Skin epidermis (tissue), 12 donors: Measurements from ENCODE around the gene KLHDC7B.

Source experiments
- H3K27ac ChIP-seq, 21 experiments: fragments of 200-600 bp; sonication (generic) in 11 of 21; one replicate each; pipeline ENCODE4 v1.5.0; 2020; ENCODE audit warnings: mild to moderate bottlenecking in 3 of 21, inconsistent platforms in 2 of 21, moderate library complexity in 2 of 21
- H3K4me3 ChIP-seq, 7 experiments: fragments of 200-600 bp; sonication (generic) in 2 of 7; one replicate each; pipeline ENCODE4 v1.5.0; 2020; ENCODE audit warnings: inconsistent platforms in 2 of 7, mild to moderate bottlenecking in 2 of 7, moderate library complexity in 1 of 7

KLHDC7B gene

GRCh38 chr22:50581031-50581949 lies 35.6 kb downstream of the KLHDC7B start:
- H3K4me3 ChIP-seq: peak overlapping the region; percentile 64 to 93 (median 76)
- peak overlapping the region in 20 of 21 experiments; percentile 89 to 99 (median 98) for H3K27ac ChIP-seq

GRCh38 chr22:50581950-50582492 lies 36.3 kb downstream of the KLHDC7B start:
- H3K27ac ChIP-seq: peak overlapping the region; percentile 86 to 99 (median 98)

GRCh38 chr22:50582493-50583293 lies 37.0 kb downstream of the KLHDC7B start, which contains the start of gene CHKB:
Gene CHKB (minus strand): TSS chr22:50582849. CDS start chr22:50582781, 68 bp downstream.
- H3K4me3 ChIP-seq: peak within 1 kb of the TSS; percentile 64 to 93 (median 76)

More at GRCh38 chr22:50581950-50582492, 36.3 kb downstream of the KLHDC7B start:
- peak overlapping the region; percentile 64 to 93 (median 76) for H3K4me3 ChIP-seq

GRCh38 chr22:50583294-50583861 lies 37.7 kb downstream of the KLHDC7B start:
- Histone ChIP-seq H3K4me3 (peak overlapping the region; percentile 64 to 93 (median 76)), H3K27ac (peak overlapping the region; percentile 42 to 99 (median 98))

More at GRCh38 chr22:50582493-50583293, 37.0 kb downstream of the KLHDC7B start, which contains the start of gene CHKB:
- H3K27ac ChIP-seq: peak within 1 kb of the TSS; percentile 86 to 99 (median 98)

DNA sequence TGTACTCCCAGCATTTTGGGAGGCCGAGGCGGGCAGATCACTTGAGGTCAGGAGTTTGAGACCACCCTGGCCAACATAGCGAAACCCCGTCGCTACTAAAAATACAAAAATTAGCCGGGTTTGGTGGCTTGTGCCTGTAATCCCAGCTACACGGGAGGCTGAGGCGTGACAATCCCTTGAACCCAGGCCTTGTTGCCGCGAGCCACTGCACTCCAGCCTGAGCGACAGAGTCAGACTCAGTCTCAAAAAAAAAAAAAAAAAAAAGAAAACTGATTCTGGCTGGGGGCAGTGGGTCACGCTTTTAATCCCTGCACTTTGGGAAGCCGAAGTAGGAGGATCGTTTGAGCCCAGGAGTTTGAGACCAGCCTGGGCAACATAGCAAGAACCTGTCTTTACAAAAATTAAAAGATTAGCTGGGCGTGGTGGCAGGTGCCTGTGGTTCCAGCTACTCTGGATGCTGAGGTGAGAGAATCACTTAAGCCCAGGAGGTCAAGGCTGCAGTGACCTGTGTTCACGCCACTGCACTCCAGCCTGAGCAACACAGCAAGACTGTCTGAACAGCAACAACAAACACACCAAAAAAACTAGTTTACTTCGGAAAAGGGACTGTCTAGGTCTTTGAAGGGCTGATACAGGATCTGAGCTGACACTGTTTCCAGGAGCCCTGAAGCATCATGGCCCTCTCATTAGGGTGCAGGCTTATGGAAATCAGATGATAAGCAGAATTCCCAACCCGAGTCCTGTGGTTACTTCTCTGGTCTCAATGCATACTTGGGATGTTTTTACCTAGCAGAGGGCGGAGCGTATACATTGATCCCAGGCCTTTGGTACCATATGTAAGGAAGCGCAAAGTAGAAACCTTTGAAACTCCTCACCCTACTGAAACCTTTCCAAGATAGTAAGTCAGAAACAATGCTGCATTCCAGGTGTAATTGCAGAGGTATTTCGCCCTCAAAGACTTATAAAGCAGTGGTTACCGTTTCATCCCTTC lies 38.7 kb downstream of the KLHDC7B start:
- Histone ChIP-seq H3K4me3 (no peak overlapping the region), H3K27ac (no peak overlapping the region)

- no peak overlapping the region for H3K4me3 ChIP-seq
- no peak overlapping the region for H3K27ac ChIP-seq
These were observed 39.5 kb downstream of the KLHDC7B start for GRCh38 chr22:50585238-50585637.

GRCh38 chr22:50585781-50586180 lies 40.1 kb downstream of the KLHDC7B start:
- H3K27ac ChIP-seq: no peak overlapping the region
- no peak overlapping the region for H3K4me3 ChIP-seq

DNA sequence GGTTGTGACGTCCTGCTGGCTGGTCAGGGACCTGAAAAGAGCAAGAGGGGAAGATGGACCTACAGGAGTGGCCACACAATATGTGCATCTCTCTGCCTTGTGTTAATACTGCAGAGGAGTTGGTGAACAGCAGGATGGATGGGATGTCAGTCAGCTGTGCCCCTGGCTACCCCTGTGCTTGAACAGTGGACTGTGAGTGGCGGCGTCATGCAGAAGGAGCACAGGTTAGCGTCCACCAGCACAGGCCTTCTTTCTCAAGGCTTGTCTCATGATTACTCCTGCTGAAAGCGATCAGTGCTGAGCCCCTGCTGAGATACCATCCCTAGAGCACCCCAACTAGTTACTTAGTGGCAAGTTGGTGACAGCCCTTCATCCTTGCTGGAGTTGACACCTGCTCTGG lies 40.7 kb downstream of the KLHDC7B start:
- H3K4me3 ChIP-seq: no peak overlapping the region
- H3K27ac ChIP-seq: no peak overlapping the region

DNA sequence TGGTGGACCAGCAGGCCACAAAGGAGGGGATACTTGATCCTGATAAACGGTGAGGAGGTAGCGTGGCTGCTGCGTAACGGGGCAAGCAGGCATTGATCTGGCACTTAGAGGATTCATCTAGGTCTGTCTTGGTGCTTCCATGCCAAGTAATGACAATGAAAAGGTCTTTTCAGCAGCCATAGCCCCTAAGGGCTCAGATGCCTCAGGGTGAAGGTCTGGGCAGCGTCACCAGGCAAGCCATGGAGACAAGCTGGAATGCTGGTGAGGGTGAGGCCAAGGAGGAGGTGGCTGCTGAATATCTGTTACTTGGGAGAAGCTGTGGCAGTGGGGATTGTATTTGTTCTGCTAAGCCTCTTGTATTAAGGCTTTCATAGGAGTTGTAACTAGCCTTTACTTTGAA lies 41.7 kb downstream of the KLHDC7B start:
- H3K4me3 ChIP-seq: no peak overlapping the region
- no peak overlapping the region for H3K27ac ChIP-seq

DNA sequence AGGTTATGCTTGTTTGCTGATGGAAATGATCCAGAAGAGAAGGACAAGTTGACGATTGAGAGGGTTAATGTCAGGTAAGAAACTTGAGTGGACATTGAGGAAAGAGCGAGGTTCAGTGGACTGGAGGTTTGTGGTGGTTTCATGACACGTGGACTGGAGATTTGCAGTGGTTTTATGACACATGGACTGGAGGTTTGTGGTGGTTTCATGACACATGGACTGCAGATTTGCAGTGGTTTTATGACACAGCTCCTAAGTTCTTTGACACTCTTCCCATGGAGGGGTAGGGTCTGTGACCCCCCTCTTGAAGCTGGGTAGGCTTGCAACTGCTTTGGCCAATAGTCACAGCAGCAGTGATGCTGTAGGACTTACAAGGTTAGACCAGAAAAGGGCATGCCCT lies 49.5 kb downstream of the KLHDC7B start:
- H3K4me3 ChIP-seq: no peak overlapping the region
- no peak overlapping the region for H3K27ac ChIP-seq

DNA sequence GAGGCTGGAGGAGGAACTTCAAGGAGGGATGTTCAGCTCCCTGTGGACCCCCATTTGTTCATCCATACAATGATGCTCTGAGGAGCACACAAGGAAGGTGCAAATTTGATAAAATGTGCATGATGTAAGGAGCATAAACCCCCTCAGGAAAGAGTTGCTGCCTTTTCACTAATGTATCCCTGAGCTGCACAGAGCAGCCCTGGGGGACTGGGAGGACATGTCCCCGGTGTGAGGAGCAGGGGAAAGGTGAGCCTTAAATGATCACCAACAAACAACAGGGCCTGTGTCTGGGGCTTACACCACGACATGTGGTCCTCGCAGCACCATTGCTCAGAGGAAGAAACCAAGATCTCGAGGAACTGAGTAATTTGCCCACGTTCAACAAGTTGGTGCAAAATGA lies 51.4 kb downstream of the KLHDC7B start:
- H3K27ac ChIP-seq: no peak overlapping the region
- H3K4me3 ChIP-seq: no peak overlapping the region

GRCh38 chr22:50599816-50600455 lies 54.2 kb downstream of the KLHDC7B start:
- Histone ChIP-seq H3K27ac (no peak overlapping the region), H3K4me3 (peak overlapping the region in 6 of 7 experiments; percentile 33 to 49 (median 36))

- Histone ChIP-seq H3K4me3 (peak within 1 kb of the TSS in 6 of 7 experiments; percentile 33 to 49 (median 36)), H3K27ac (no peak within 1 kb of the TSS)
These were observed 54.8 kb downstream of the KLHDC7B start, which contains the start of gene MAPK8IP2 for GRCh38 chr22:50600538-50600937. Gene MAPK8IP2 (plus strand): TSS chr22:50600793. CDS start chr22:50600819, 26 bp downstream.
